ENCODE measurements around the gene PFKFB3. TPM values are rescaled to one million over a fixed set of nuclear protein-coding genes. Genes with fewer than 3 reads are reported as not detected.

The PFKFB3 gene
- total and polyA plus RNA-seq, 8 donors, result 10.0 to 28.4 (median 17.8) TPM

DNA sequence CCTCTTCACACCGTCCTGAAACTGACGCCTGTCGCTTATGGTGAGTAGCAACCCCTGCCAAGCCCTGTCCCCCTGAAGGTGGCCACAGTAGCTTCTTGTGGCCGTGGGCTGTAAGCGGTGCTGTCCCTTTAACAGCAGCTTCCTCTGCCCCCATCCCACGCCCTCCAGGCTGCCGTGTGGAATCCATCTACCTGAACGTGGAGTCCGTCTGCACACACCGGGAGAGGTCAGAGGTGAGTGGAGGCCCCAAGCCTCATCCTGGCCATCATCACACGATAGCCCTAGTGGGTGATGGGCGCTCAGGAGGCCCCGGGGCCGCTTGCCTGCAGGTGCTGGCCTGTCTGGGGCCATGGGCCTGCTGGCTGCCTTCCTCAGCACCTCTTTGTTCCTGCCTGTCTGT is 21.2 kb downstream of the PFKFB3 start:
- DNase-seq (peak in 1 of 6 donors; percentile 42), FAIRE-seq (no peak), ATAC-seq (no peak)
- TF ChIP-seq CTCF (IDR thresholded peaks at IDR 0.05), result no peak
- H3K27me3 ChIP-seq, result no peaks in the 10 kb centered on the region
- H3K27ac ChIP-seq, result no peak overlapping the region
- intact Hi-C loops (cut with DNase I), result no loop called here
- no peaks in the 10 kb centered on the region for H3K9me3 ChIP-seq
- H3K4me1 ChIP-seq, result no peaks in the 10 kb centered on the region
- H3K4me3 ChIP-seq, result no peak overlapping the region
- peaks cover 13 to 90% (median 16%) of the 10 kb centered on the region in 3 donors for H3K36me3 ChIP-seq
- 90 to 93% methylated on average over 14 of the region's 14 CpGs for WGBS, 2 donors

GRCh38 chr10:6224781-6225180 is 22.0 kb downstream of the PFKFB3 start:
- intact Hi-C loops (cut with DNase I), result no loop called here
- Histone ChIP-seq H3K4me1 (no peaks in the 10 kb centered on the region), H3K9me3 (no peaks in the 10 kb centered on the region), H3K36me3 (peaks cover 12 to 85% (median 13%) of the 10 kb centered on the region in 3 donors), H3K27ac (no peak overlapping the region), H3K4me3 (no peak overlapping the region), H3K27me3 (no peaks in the 10 kb centered on the region)
- no peak for TF ChIP-seq CTCF (IDR thresholded peaks at IDR 0.05)
- no peak for FAIRE-seq
- DNase-seq, result peak in 1 of 6 donors; percentile 31
- 91% methylated on average over 13 of the region's 13 CpGs for whole genome bisulfite sequencing, 2 donors
- ATAC-seq, result no peak

GRCh38 chr10:6225263-6225814 is 22.6 kb downstream of the PFKFB3 start:
- Histone ChIP-seq H3K4me1 (no peaks in the 10 kb centered on the region), H3K27ac (no peak overlapping the region), H3K4me3 (no peak overlapping the region), H3K27me3 (no peaks in the 10 kb centered on the region), H3K9me3 (no peaks in the 10 kb centered on the region), H3K36me3 (peaks cover 12 to 85% (median 13%) of the 10 kb centered on the region in 3 donors)
- ATAC-seq, result no peak
- no peak for FAIRE-seq
- intact Hi-C loops (cut with DNase I), result no loop called here
- WGBS, 2 donors, result 89 to 91% methylated on average over 15 of the region's 15 CpGs
- DNase-seq, result no peak
- TF ChIP-seq CTCF (IDR thresholded peaks at IDR 0.05), result no peak

DNA sequence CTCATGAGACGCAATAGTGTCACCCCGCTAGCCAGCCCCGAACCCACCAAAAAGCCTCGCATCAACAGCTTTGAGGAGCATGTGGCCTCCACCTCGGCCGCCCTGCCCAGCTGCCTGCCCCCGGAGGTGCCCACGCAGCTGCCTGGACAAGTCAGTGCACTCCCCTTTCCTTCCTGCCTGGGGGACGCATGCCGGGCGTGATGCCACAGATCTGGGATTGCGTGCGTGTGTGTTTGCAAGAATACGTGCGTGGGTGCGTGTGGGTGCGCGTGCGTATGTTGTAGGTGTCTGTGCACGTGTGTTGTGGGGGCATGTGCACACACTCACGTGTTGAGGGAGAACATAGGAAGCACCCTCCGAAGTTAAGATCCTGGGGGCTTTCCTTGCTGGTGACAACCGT is 23.5 kb downstream of the PFKFB3 start:
- peaks cover 5 to 79% (median 7%) of the 10 kb centered on the region in 3 donors for H3K36me3 ChIP-seq
- ATAC-seq (no peak), DNase-seq (no peak), FAIRE-seq (no peak)
- WGBS, 2 donors, result 95 to 96% methylated on average over 23 of the region's 23 CpGs
- H3K4me1 ChIP-seq, result no peaks in the 10 kb centered on the region
- no peaks in the 10 kb centered on the region for H3K27me3 ChIP-seq
- H3K27ac ChIP-seq, result no peak overlapping the region
- no peaks in the 10 kb centered on the region for H3K9me3 ChIP-seq
- intact Hi-C loops (cut with DNase I), result no loop called here
- no peak for TF ChIP-seq CTCF (IDR thresholded peaks at IDR 0.05)
- H3K4me3 ChIP-seq, result no peak overlapping the region

- no peak for DNase-seq
- Histone ChIP-seq H3K9me3 (no peaks in the 10 kb centered on the region), H3K36me3 (peaks cover 4 to 73% (median 5%) of the 10 kb centered on the region in 3 donors), H3K27ac (no peak overlapping the region), H3K4me1 (no peaks in the 10 kb centered on the region), H3K4me3 (no peak overlapping the region), H3K27me3 (no peaks in the 10 kb centered on the region)
- TF ChIP-seq CTCF (IDR thresholded peaks at IDR 0.05), result no peak
- FAIRE-seq, result no peak
- 94 to 99% methylated on average over 9 of the region's 9 CpGs for WGBS, 2 donors
- intact Hi-C loops (cut with DNase I), result no loop called here
- ATAC-seq, result no peak
These were observed 24.6 kb downstream of the PFKFB3 start for GRCh38 chr10:6227346-6227745.
